Activated CD8-positive, alpha-beta memory T cell treated with anti-CD3 and anti-CD28 coated beads, Interleukin-2, amount 50 U/mL, for 4 hours (primary cell): ENCODE measurements around the gene AK1.
"Not testable (repeated sequence)": the region's sequence is repeated elsewhere in the genome, so short reads cannot be mapped to it uniquely, and the experiment has no call there.

Source experiments
- DNase-seq: peaks from one replicate; pipeline ENCODE4 v3.0.0-alpha.2; 2020

Gene AK1

GRCh38 chr9:127881715-127882114 is 4.2 kb upstream of the AK1 start:
- DNase-seq: not testable (repeated sequence)

GRCh38 chr9:127880143-127880542 is 2.7 kb upstream of the AK1 start:
- DNase-seq: no peak

GRCh38 chr9:127878652-127879390 is 1.3 kb upstream of the AK1 start:
- no peak for DNase-seq

- DNase-seq: no peak
Observed at GRCh38 chr9:127878001-127878651, 651 bp upstream of the AK1 start.

GRCh38 chr9:127876764-127877562 is 512 bp downstream of the AK1 start:
- no peak for DNase-seq

GRCh38 chr9:127876026-127876763 is 1.3 kb downstream of the AK1 start:
- no peak for DNase-seq

GRCh38 chr9:127875306-127875966 is 2.0 kb downstream of the AK1 start:
- DNase-seq: no peak

GRCh38 chr9:127874301-127875221 is 2.9 kb downstream of the AK1 start:
- DNase-seq: no peak

GRCh38 chr9:127873886-127874285 is 3.6 kb downstream of the AK1 start:
- DNase-seq: no peak

GRCh38 chr9:127873223-127873691 is 4.2 kb downstream of the AK1 start:
- DNase-seq: no peak

- DNase-seq: no peak
Observed at GRCh38 chr9:127872369-127873222, 4.9 kb downstream of the AK1 start.

GRCh38 chr9:127871531-127871930 is 5.9 kb downstream of the AK1 start:
- DNase-seq: no peak

- no peak for DNase-seq
Observed at GRCh38 chr9:127870887-127871286, 6.6 kb downstream of the AK1 start.

- not testable (repeated sequence) for DNase-seq
Observed at GRCh38 chr9:127870153-127870491, 7.4 kb downstream of the AK1 start.

GRCh38 chr9:127869310-127870152 is 7.9 kb downstream of the AK1 start:
- DNase-seq: peak; percentile 81

- no peak for DNase-seq
Observed at GRCh38 chr9:127868278-127868902, 9.1 kb downstream of the AK1 start.

GRCh38 chr9:127867356-127868277 is 9.9 kb downstream of the AK1 start:
- no peak for DNase-seq

- DNase-seq: no peak
Observed at GRCh38 chr9:127866535-127866934, 10.9 kb downstream of the AK1 start.
